GM06990 (cell line): Measurements from ENCODE around the gene ADAMTS12.

ENCODE experiments used
- DNase-seq: peaks from one replicate; pipeline ENCODE4 v3.0.0-alpha.2; 2011; ENCODE audit not compliant: insufficient read length; ENCODE audit errors: extremely low read depth
- H3K27me3 ChIP-seq: replicated peaks from 2 replicates; pipeline ENCODE4 v1.6.0; 2011; ENCODE audit warnings: low read length; ENCODE audit not compliant: control insufficient read depth, insufficient read depth
- H3K36me3 ChIP-seq: 2 replicates; pipeline ENCODE4 v1.5.1; 2011; ENCODE audit warnings: low read length; ENCODE audit not compliant: control insufficient read depth, insufficient read depth
- H3K4me3 ChIP-seq: replicated peaks from 2 replicates; pipeline ENCODE4 v1.5.1; 2011; ENCODE audit warnings: low read depth, mild to moderate bottlenecking, control low read depth, low read length
- CTCF ChIP-seq: IDR thresholded peaks from 2 replicates; pipeline ENCODE4 v1.5.1; 2011; ENCODE audit warnings: low read length, control low read depth, mild to moderate bottlenecking, inconsistent platforms; ENCODE audit not compliant: insufficient read depth, poor library complexity, severe bottlenecking

The ADAMTS12 gene

GRCh38 chr5:33809936-33810335, 81.9 kb downstream of the ADAMTS12 start:
- no peak for TF ChIP-seq CTCF
- H3K27me3 ChIP-seq = no peaks in the 10 kb centered on the region
- H3K36me3 ChIP-seq = no peaks in the 10 kb centered on the region; the same call in 1 of the 2 replicates
- H3K4me3 ChIP-seq = no peak overlapping the region
- DNase-seq = no peak

- no peak for TF ChIP-seq CTCF
- H3K36me3 ChIP-seq = no peaks in the 10 kb centered on the region; the same call in none of the 2 replicates
- no peak overlapping the region for H3K4me3 ChIP-seq
- DNase-seq = no peak
- no peaks in the 10 kb centered on the region for H3K27me3 ChIP-seq
Measured at GRCh38 chr5:33808699-33809098, 83.1 kb downstream of the ADAMTS12 start.

- H3K36me3 ChIP-seq = no peaks in the 10 kb centered on the region; the same call in none of the 2 replicates
- no peaks in the 10 kb centered on the region for H3K27me3 ChIP-seq
- no peak for TF ChIP-seq CTCF
- no peak overlapping the region for H3K4me3 ChIP-seq
- DNase-seq = no peak
Measured at GRCh38 chr5:33807771-33808170, 84.0 kb downstream of the ADAMTS12 start.

- TF ChIP-seq CTCF = no peak
- no peak overlapping the region for H3K4me3 ChIP-seq
- H3K36me3 ChIP-seq = peaks cover 2% of the 10 kb centered on the region
- no peaks in the 10 kb centered on the region for H3K27me3 ChIP-seq
- no peak for DNase-seq
Measured at GRCh38 chr5:33806738-33807442, 84.9 kb downstream of the ADAMTS12 start.

- no peaks in the 10 kb centered on the region for H3K27me3 ChIP-seq
- no peak for TF ChIP-seq CTCF
- no peak overlapping the region for H3K4me3 ChIP-seq
- H3K36me3 ChIP-seq = peaks cover 2% of the 10 kb centered on the region
- DNase-seq = peak; percentile 14
Measured at GRCh38 chr5:33801292-33801691, 90.5 kb downstream of the ADAMTS12 start.

- H3K27me3 ChIP-seq = no peaks in the 10 kb centered on the region
- H3K4me3 ChIP-seq = no peak overlapping the region
- DNase-seq = no peak
- no peak for TF ChIP-seq CTCF
- peaks cover 2% of the 10 kb centered on the region for H3K36me3 ChIP-seq
Measured at GRCh38 chr5:33800241-33800950, 91.4 kb downstream of the ADAMTS12 start.
